Superior temporal gyrus (tissue), 1 donor: ENCODE measurements around the gene PLVAP.

Experiments
- DNase-seq: peaks from one replicate; pipeline ENCODE4 v3.0.0-alpha.2; 2016; ENCODE audit errors: extremely low spot score

The PLVAP gene

DNA sequence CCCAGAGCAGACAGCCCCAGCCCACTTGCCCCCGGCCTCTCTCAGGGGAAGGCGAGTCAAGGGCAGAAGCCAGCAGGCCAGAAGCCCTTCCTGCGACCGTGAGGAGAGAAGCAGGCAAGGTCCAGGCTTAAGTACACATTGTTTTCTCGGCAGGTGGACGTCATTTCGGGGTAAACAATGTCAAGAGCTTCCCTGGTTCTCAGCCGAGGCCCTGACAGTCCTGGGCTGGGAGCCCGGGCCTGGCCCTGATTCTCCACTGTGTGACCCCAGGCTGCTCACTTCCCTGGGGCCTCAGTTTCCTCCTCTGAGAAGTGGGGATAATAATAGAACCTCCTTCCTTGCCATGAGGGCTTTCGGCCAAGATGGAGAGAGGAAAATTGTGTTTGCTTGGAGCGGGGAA is 19.4 kb downstream of the PLVAP start:
- DNase-seq: no peak

- DNase-seq: no peak
Measured at GRCh38 chr19:17357078-17357666, 20.0 kb downstream of the PLVAP start.

DNA sequence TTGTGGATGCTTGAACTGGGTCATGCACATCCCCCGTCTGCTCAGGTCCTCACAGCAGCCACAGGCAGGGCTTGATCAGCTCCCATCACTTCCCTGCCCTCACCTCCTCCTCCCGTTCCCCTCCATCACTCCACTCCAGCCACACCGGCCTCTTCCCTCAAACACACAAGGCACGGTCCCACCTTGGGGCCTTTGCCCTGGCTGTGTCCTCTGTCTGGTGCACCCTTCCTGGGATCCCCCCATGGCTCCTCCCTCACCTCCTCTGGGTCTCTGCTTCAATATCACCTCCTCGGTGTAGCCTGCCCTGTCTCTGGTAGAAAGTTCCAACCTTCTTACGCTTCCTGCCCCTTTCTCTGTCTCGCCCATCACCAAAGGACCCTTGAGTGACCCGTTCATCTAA is 23.8 kb downstream of the PLVAP start:
- DNase-seq: no peak

DNA sequence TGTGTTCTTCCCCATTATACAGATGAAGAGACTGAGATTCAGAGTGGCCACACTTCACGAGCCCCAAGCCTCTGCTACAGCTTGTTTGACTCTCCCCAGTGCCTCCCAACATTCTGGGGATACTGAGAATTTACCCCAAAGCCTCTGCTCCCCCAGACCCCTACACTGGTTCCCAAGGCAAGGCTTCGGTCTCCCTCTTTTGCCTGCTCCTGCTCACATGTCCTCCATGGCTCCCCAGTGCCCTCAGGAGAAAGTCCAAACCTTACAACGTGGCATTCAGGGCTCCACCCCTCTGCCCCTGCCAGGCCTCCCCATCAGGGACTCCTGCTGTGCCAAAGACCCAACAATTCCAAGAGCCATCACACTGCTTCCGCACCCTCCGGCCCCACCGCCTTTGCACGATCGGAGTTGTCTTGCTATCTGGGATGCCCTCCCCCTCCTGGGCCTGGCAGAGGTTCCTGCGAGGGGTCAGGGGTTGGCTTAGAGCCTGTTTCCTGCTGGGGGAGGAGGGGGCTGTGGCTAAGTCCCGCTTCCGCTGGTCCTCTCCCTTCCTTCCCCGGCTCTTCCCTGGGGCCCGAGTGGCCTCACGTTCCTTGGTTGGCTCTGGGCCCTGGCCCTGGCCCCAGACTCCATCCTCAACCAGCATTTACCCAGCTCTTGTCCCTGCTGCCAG is 24.4 kb downstream of the PLVAP start:
- DNase-seq: no peak

GRCh38 chr19:17351815-17352435 is 25.2 kb downstream of the PLVAP start:
- no peak for DNase-seq

DNA sequence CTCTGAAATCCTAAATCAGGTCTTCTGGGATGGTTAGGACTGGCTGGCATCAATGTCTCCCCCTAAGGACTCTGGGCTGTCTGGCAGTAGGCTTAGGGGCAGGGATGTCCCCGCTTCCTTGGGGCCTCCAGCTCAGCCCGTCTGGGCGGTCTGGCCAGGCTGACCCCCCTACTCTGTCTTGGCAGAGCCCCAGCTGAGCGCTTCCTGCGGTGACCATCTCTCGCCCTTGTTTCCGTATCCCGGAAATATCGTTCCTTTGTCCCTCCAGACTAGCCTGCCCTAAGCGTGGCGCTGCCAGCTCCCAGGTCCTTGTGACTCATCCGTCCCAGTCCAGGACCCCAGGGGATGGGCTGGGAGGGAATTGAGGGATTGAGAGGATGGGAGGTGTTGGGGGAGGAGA is 28.4 kb downstream of the PLVAP start:
- no peak for DNase-seq

GRCh38 chr19:17347877-17348276 is 29.3 kb downstream of the PLVAP start:
- no peak for DNase-seq

DNA sequence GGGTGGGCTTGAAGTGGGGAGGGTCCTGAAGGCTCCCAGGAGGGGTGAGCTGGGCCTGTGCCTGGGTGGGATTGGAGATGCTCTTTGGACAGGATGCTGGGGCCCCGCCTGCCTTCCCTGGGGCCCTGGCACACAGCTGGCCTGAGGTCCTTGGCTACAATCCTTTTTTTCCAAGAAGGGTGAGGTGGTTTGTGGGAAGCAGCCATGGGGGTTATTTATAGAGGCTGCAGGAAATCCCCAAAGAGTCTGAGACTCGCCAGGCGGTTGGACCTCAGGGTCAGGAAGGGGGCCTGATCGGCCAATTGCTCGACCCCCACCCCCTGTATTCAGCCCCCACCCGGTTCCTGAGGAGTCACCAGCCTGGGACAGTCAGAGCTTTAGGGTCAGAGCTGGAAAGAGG is 29.8 kb downstream of the PLVAP start:
- DNase-seq: no peak

GRCh38 chr19:17346109-17346671 is 31.0 kb downstream of the PLVAP start:
- DNase-seq: peak; percentile 73

- DNase-seq: no peak
Measured at GRCh38 chr19:17341845-17342244, 35.3 kb downstream of the PLVAP start.

- no peak for DNase-seq
Measured at GRCh38 chr19:17341386-17341785, 35.8 kb downstream of the PLVAP start.

- DNase-seq: no peak
Measured at GRCh38 chr19:17340871-17341357, 36.2 kb downstream of the PLVAP start.

DNA sequence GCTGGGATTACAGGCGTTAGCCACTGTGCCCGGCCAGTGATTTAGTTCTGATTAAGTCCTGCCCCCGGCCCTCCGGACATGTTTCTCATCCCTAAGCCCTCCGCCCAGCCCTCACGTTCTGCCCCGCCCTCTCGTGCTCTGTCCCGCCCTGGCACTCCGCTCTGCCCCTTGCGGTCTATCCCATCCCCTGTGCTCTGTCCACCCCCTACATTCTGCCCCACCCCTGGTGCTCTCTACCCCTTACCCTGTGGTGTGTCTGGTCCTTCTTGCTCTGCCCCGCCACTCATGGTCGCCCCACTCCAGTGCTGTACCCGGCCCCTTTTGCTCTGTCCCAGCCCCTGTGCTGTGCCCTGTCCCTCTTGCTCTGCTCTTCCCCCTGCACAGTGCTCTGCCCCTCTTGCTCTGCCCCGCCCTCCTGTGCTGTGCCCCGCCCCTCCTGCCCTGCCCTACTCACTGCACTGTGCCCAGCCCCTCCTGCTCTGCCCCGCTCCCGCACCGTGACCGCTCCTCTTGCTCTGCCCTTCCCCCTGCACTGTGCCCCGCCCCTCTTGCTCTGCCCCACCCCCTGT is 36.8 kb downstream of the PLVAP start:
- no peak for DNase-seq

GRCh38 chr19:17339088-17339741 is 37.9 kb downstream of the PLVAP start:
- DNase-seq: no peak

GRCh38 chr19:17338433-17339078 is 38.6 kb downstream of the PLVAP start:
- no peak for DNase-seq

DNA sequence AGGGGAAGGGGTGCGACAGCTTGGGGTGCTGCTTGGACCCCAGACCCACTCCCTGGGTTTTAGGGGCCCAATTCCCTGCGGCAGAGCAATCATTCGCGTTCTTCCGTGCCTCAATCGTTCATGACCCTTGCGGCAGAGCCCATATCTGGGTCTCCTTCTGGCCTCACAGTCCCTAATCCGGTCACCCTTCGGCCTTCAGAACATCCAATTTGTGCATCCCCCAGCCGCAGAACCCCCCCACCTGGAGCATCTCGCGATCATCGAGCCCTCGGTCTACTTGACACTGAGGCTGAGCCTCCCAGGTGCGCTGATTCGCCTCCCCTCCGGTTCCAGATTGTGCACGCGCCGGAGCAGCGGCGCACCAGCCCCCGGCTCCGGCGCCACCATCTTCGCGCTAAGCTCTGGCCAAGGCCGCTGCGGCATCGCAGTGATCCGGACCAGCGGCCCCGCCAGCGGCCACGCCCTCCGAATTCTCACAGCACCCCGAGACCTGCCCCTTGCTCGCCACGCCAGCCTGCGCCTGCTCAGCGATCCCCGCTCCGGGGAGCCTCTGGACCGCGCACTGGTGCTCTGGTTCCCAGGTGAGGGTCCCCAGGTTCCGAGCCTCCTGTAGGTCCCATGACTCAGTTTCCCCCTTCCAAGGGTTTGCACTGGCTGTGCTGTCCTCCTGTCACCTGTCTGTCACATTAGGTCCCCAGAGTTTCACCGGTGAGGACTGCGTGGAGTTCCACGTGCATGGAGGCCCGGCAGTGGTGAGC is 39.3 kb downstream of the PLVAP start:
- DNase-seq: no peak

DNA sequence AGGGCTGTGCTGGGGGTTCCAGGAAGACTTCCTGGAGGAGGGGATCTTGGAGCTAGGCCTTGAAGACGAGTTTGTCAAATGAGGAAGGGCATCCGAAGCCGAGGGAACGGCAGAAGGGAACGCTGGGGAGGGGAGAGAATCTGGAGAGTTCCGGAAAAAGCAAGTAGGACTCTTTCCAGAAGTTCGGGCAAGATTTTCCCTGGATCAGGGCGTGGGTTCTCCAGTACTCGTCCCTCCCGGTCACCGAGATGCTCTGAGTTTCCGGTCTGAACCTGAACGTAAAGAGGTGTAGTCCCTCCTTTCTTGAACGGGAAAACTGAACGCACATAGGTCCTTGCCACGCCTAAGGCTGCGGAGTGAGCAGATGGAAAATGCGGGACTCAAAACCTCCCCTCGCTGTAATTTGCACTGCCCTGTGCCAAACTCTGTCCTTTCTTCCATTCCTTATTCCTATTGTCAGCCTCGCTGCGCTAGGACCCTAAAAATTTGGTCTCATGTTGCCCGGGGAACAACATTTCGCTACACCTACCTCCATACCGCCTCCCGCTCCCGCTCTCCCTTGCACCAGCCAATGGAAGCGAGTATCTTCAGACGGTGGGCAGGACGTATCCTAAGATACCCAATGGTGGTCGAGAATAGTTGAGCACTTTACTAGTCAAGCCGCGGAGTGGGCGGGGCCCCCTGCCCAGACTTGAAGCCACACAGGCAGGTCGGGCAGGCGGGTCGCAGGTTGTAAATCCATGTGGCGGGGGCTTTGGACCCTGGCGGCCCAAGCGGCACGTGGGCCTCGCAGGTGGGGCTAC is 40.1 kb downstream of the PLVAP start, which contains the start of gene GTPBP3:
Gene GTPBP3, plus strand, starts transcription at position 682 of the 803 bp plus-strand sequence. Its CDS starts 59 bp downstream, at position 741.
- DNase-seq: peak; percentile 99

GRCh38 chr19:17335575-17335974 is 41.6 kb downstream of the PLVAP start:
- no peak for DNase-seq
